ENCODE data around the gene ZNF83. TPM values are rescaled to one million over a fixed set of nuclear protein-coding genes. Genes with fewer than 3 reads are reported as not detected.

ZNF83 gene
- total and polyA plus RNA-seq, 2 donors from 2014 or later, result 51.8 to 90.4 TPM

- DNase-seq (no peak), FAIRE-seq (no peak)
- Histone ChIP-seq H3K4me3 (ENCODE audit: low read length in 3 of 3) (no peak overlapping the region), H3K27ac (ENCODE audit: low read depth in 2 of 2, low read length in 2 of 2) (no peak overlapping the region), H3K4me1 (ENCODE audit: control insufficient read depth in 2 of 3, insufficient read depth in 2 of 3, low read depth in 1 of 3, low read length in 3 of 3) (no peaks in the 10 kb centered on the region), H3K36me3 (ENCODE audit: control insufficient read depth in 2 of 3, insufficient read depth in 3 of 3, low read length in 3 of 3) (peaks cover 2 to 23% (median 12%) of the 10 kb centered on the region in 3 donors), H3K27me3 (ENCODE audit: control insufficient read depth, insufficient read depth, low read length) (no peaks in the 10 kb centered on the region), H3K9me3 (ENCODE audit: control insufficient read depth in 2 of 3, insufficient read depth in 1 of 3, low read length in 3 of 3) (no peaks in the 10 kb centered on the region), H3K9ac (ENCODE audit: low read length in 3 of 3) (no peak overlapping the region)
- intact Hi-C loops (cut with DNase I), result no loop called here
- TF ChIP-seq CTCF (IDR thresholded peaks at IDR 0.05; ENCODE audit: borderline replicate concordance, extremely low read depth, insufficient read depth), result no peak
Measured at GRCh38 chr19:52592301-52592700, 45.9 kb downstream of the ZNF83 start.

GRCh38 chr19:52590728-52591127 lies 47.4 kb downstream of the ZNF83 start:
- Histone ChIP-seq H3K27ac (ENCODE audit: low read depth in 2 of 2, low read length in 2 of 2) (no peak overlapping the region), H3K9ac (ENCODE audit: low read length in 3 of 3) (no peak overlapping the region), H3K27me3 (ENCODE audit: control insufficient read depth, insufficient read depth, low read length) (no peaks in the 10 kb centered on the region), H3K9me3 (ENCODE audit: control insufficient read depth in 2 of 3, insufficient read depth in 1 of 3, low read length in 3 of 3) (no peaks in the 10 kb centered on the region), H3K4me1 (ENCODE audit: control insufficient read depth in 2 of 3, insufficient read depth in 2 of 3, low read depth in 1 of 3, low read length in 3 of 3) (no peaks in the 10 kb centered on the region), H3K36me3 (ENCODE audit: control insufficient read depth in 2 of 3, insufficient read depth in 3 of 3, low read length in 3 of 3) (peaks cover 0 to 9% (median 2%) of the 10 kb centered on the region in 3 donors), H3K4me3 (ENCODE audit: low read length in 3 of 3) (no peak overlapping the region)
- peak in 1 of 5 donors; percentile 36 for DNase-seq
- no peak for FAIRE-seq
- TF ChIP-seq CTCF (IDR thresholded peaks at IDR 0.05; ENCODE audit: borderline replicate concordance, extremely low read depth, insufficient read depth), result peak; percentile 3
- intact Hi-C loops (cut with DNase I), result no loop called here

- no peak overlapping the region for H3K27ac ChIP-seq (ENCODE audit: low read depth in 2 of 2, low read length in 2 of 2)
- DNase-seq, result peak in 1 of 5 donors; percentile 9
- H3K4me1 ChIP-seq (ENCODE audit: control insufficient read depth in 2 of 3, insufficient read depth in 2 of 3, low read depth in 1 of 3, low read length in 3 of 3), result no peaks in the 10 kb centered on the region
- H3K9ac ChIP-seq (ENCODE audit: low read length in 3 of 3), result no peak overlapping the region
- no peak overlapping the region for H3K4me3 ChIP-seq (ENCODE audit: low read length in 3 of 3)
- H3K36me3 ChIP-seq (ENCODE audit: control insufficient read depth in 2 of 3, insufficient read depth in 3 of 3, low read length in 3 of 3), result peaks cover 7 to 23% (median 14%) of the 10 kb centered on the region in 3 donors
- no peaks in the 10 kb centered on the region for H3K9me3 ChIP-seq (ENCODE audit: control insufficient read depth in 2 of 3, insufficient read depth in 1 of 3, low read length in 3 of 3)
- FAIRE-seq, result no peak
- TF ChIP-seq CTCF (IDR thresholded peaks at IDR 0.05; ENCODE audit: borderline replicate concordance, extremely low read depth, insufficient read depth), result no peak
- intact Hi-C loops (cut with DNase I), result no loop called here
- H3K27me3 ChIP-seq (ENCODE audit: control insufficient read depth, insufficient read depth, low read length), result no peaks in the 10 kb centered on the region
Measured at GRCh38 chr19:52585604-52586003, 52.6 kb downstream of the ZNF83 start.
